OCI-LY1 (cell line): ENCODE measurements around the gene SLC12A3.

Experiments
- H2AFZ ChIP-seq: fragments of 200-600 bp; sonication (generic), shearing (Covaris generic); 2 replicates; pipeline ENCODE4 v1.6.0; 2014; ENCODE audit warnings: antibody characterized with exemption, mild to moderate bottlenecking, low read length
- H3F3A ChIP-seq: fragments of 200-600 bp; sonication (generic), shearing (Covaris generic); 2 replicates; pipeline ENCODE4 v1.6.0; 2014; ENCODE audit warnings: mild to moderate bottlenecking, antibody characterized with exemption, low read length, moderate library complexity; ENCODE audit not compliant: insufficient read depth
- H3K27ac ChIP-seq: fragments of 200-600 bp; sonication (generic); 2 replicates; pipeline ENCODE4 v1.5.1; 2014; ENCODE audit warnings: low read length, mixed run types, mild to moderate bottlenecking, low read depth; ENCODE audit not compliant: poor library complexity, severe bottlenecking
- H3K27me3 ChIP-seq: fragments of 200-600 bp; sonication (generic); 2 replicates; pipeline ENCODE4 v1.6.0; 2014; ENCODE audit warnings: antibody characterized with exemption, mild to moderate bottlenecking, low read length, moderate library complexity; ENCODE audit not compliant: insufficient read depth
- H3K36me3 ChIP-seq: fragments of 200-600 bp; sonication (generic); 2 replicates; pipeline ENCODE4 v1.6.1; 2014; ENCODE audit warnings: mild to moderate bottlenecking, antibody characterized with exemption, low read length, moderate library complexity, mixed read lengths; ENCODE audit not compliant: insufficient read depth
- H3K4me1 ChIP-seq: fragments of 200-600 bp; sonication (generic); 2 replicates; pipeline ENCODE4 v1.5.1; 2014; ENCODE audit warnings: mild to moderate bottlenecking, low read length, moderate library complexity; ENCODE audit not compliant: insufficient read depth, severe bottlenecking
- H3K4me2 ChIP-seq: fragments of 200-600 bp; sonication (generic), shearing (Covaris generic); 2 replicates; pipeline ENCODE4 v1.6.1; 2014; ENCODE audit warnings: low read length
- H3K4me3 ChIP-seq: fragments of 200-600 bp; sonication (generic); 2 replicates; pipeline ENCODE4 v1.5.1; 2014; ENCODE audit warnings: low read length, low read depth, mild to moderate bottlenecking, mixed read lengths; ENCODE audit not compliant: poor library complexity, severe bottlenecking
- H3K79me2 ChIP-seq: fragments of 200-600 bp; shearing (Covaris generic); 2 replicates; pipeline ENCODE4 v1.6.1; 2016; ENCODE audit warnings: mixed run types, low read length, mixed read lengths; ENCODE audit not compliant: insufficient read depth
- H3K9ac ChIP-seq: fragments of 200-600 bp; sonication (generic), shearing (Covaris generic); 2 replicates; pipeline ENCODE4 v1.6.1; 2014; ENCODE audit warnings: mild to moderate bottlenecking, low read length, mixed read lengths
- H3K9me2 ChIP-seq: fragments of 200-600 bp; sonication (generic), shearing (Covaris generic); 2 replicates; pipeline ENCODE4 v1.6.1; 2014; ENCODE audit warnings: low read depth, mild to moderate bottlenecking, low read length, mixed read lengths
- H3K9me3 ChIP-seq: fragments of 200-600 bp; shearing (Covaris generic); 2 replicates; pipeline ENCODE4 v1.6.1; 2014; ENCODE audit warnings: low read length, mixed read lengths
- H4K20me1 ChIP-seq: fragments of 200-600 bp; sonication (generic), shearing (Covaris generic); 2 replicates; pipeline ENCODE4 v1.6.0; 2016; ENCODE audit warnings: mild to moderate bottlenecking, low read length; ENCODE audit not compliant: insufficient read depth
- CTCF ChIP-seq: fragments of 200-600 bp; sonication (generic), shearing (Covaris generic); IDR thresholded peaks from 2 replicates; pipeline ENCODE4 v1.5.1; 2017; ENCODE audit warnings: mild to moderate bottlenecking, antibody characterized with exemption, low read length, moderate library complexity, mixed read lengths
- EZH2 ChIP-seq: fragments of 200-600 bp; sonication (generic), shearing (Covaris generic); IDR thresholded peaks from 2 replicates; pipeline ENCODE4 v1.8.0; 2017; ENCODE audit warnings: borderline replicate concordance, mixed run types, mild to moderate bottlenecking, antibody characterized with exemption, low read length, moderate library complexity, mixed read lengths

SLC12A3 gene

GRCh38 chr16:56896244-56896643, 31.2 kb downstream of the SLC12A3 start:
- Histone ChIP-seq H3F3A (no peaks in the 10 kb centered on the region), H3K27ac (no peak overlapping the region), H3K79me2 (no peaks in the 10 kb centered on the region), H4K20me1 (no peaks in the 10 kb centered on the region), H3K4me3 (no peak overlapping the region), H3K9me3 (no peaks in the 10 kb centered on the region), H3K27me3 (peaks cover 10% of the 10 kb centered on the region; the same call in 1 of the 2 replicates), H2AFZ (no peak overlapping the region), H3K36me3 (no peaks in the 10 kb centered on the region), H3K9ac (no peak overlapping the region), H3K4me1 (no peaks in the 10 kb centered on the region), H3K4me2 (no peak overlapping the region), H3K9me2 (no peaks in the 10 kb centered on the region)
- no peak for TF ChIP-seq CTCF
- TF ChIP-seq EZH2, result no peak

GRCh38 chr16:56897026-56897799, 32.2 kb downstream of the SLC12A3 start:
- Histone ChIP-seq H2AFZ (no peak overlapping the region), H3K36me3 (no peaks in the 10 kb centered on the region), H3K27ac (no peak overlapping the region), H3K4me3 (no peak overlapping the region), H3K9me3 (no peaks in the 10 kb centered on the region), H3K4me2 (no peak overlapping the region), H3K9ac (no peak overlapping the region), H3K79me2 (no peaks in the 10 kb centered on the region), H3K9me2 (no peaks in the 10 kb centered on the region), H4K20me1 (no peaks in the 10 kb centered on the region), H3F3A (no peaks in the 10 kb centered on the region), H3K4me1 (no peaks in the 10 kb centered on the region), H3K27me3 (0 out of 2 replicates have a peak, but pooled peaks cover 5% of the 10 kb centered on the region)
- TF ChIP-seq EZH2, result no peak
- no peak for TF ChIP-seq CTCF

- peaks cover 5% of the 10 kb centered on the region; the same call in 1 of the 2 replicates for H3K27me3 ChIP-seq
- H3K27ac ChIP-seq, result no peak overlapping the region
- TF ChIP-seq EZH2, result no peak
- no peak for TF ChIP-seq CTCF
- no peak overlapping the region for H3K4me2 ChIP-seq
- no peaks in the 10 kb centered on the region for H3K36me3 ChIP-seq
- no peaks in the 10 kb centered on the region for H3F3A ChIP-seq
- no peaks in the 10 kb centered on the region for H4K20me1 ChIP-seq
- no peak overlapping the region for H3K4me3 ChIP-seq
- H3K79me2 ChIP-seq, result no peaks in the 10 kb centered on the region
- no peak overlapping the region for H3K9ac ChIP-seq
- H3K9me2 ChIP-seq, result no peaks in the 10 kb centered on the region
- no peaks in the 10 kb centered on the region for H3K4me1 ChIP-seq
- no peak overlapping the region for H2AFZ ChIP-seq
- H3K9me3 ChIP-seq, result no peaks in the 10 kb centered on the region
These were observed 33.8 kb downstream of the SLC12A3 start for GRCh38 chr16:56898847-56899246.
